ENCODE results near the gene COQ8A. TPM values are rescaled to one million over a fixed set of nuclear protein-coding genes. Genes with fewer than 3 reads are reported as not detected.

Gene COQ8A
- total and polyA plus RNA-seq, 7 experiments from 2014 or later: 34.1 to 83.4 (median 66.3) TPM

- no peaks in the 10 kb centered on the region for H3K36me3 ChIP-seq (ENCODE audit: control insufficient read depth in 2 of 3, insufficient read depth in 3 of 3, low read length in 3 of 3)
- Mint-ChIP-seq H3K27me3 (no peaks in the 10 kb centered on the region), H3K9me3 (no peaks in the 10 kb centered on the region), H3K4me1 (peaks cover 0 to 6% (median 0%) of the 10 kb centered on the region in 7 donors), H3K27ac (no peak overlapping the region), H3K36me3 (peaks cover 0 to 2% (median 0%) of the 10 kb centered on the region in 5 donors), H3K4me3 (no peak overlapping the region)
- no peaks in the 10 kb centered on the region for H3K27me3 ChIP-seq (ENCODE audit: control insufficient read depth in 2 of 2, insufficient read depth in 2 of 2, low read length in 2 of 2)
- no peak overlapping the region for H3K4me3 ChIP-seq (ENCODE audit: low read length)
- ChIA-PET CTCF (interaction anchor here (0.6 kb wide), 1 partner anchor 470 kb away, joined by 5 read pairs; no protein-coding TSS in a partner anchor), POLR2A (no interaction called here)
- no peak overlapping the region for H3K27ac ChIP-seq (ENCODE audit: low read depth, low read length)
- ATAC-seq (no peak), DNase-seq (no peak)
- intact Hi-C loops (cut with micrococcal nuclease): no loop called here
- no peaks in the 10 kb centered on the region for H3K4me1 ChIP-seq (ENCODE audit: control insufficient read depth in 2 of 2, insufficient read depth in 2 of 2, low read length in 2 of 2)
- H3K9me3 ChIP-seq (ENCODE audit: control insufficient read depth in 2 of 3, low read length in 3 of 3): no peaks in the 10 kb centered on the region
Observed at GRCh38 chr1:226894826-226895225, 45.3 kb upstream of the COQ8A start.

DNA sequence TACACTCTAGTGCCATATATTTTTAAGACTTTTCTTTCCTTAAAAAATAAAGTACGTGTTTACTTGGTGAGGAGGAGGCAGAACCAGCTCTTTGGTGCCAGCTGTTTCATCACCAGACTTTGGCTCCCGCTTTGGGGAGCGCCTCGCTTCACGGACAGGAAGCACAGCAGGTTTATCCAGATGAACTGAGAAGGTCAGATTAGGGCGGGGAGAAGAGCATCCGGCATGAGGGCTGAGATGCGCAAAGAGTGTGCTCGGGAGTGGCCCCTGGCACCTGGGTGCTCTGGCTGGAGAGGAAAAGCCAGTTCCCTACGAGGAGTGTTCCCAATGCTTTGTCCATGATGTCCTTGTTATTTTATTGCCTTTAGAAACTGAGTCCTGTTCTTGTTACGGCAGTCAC, 44.5 kb upstream of the COQ8A start:
- CTCF ChIA-PET: no interaction called here
- H3K4me3 ChIP-seq (ENCODE audit: low read length): no peak overlapping the region
- intact Hi-C loops (cut with micrococcal nuclease): no loop called here
- no peaks in the 10 kb centered on the region for H3K36me3 ChIP-seq (ENCODE audit: control insufficient read depth in 2 of 3, insufficient read depth in 3 of 3, low read length in 3 of 3)
- no peaks in the 10 kb centered on the region for H3K4me1 ChIP-seq (ENCODE audit: control insufficient read depth in 2 of 2, insufficient read depth in 2 of 2, low read length in 2 of 2)
- H3K27me3 ChIP-seq (ENCODE audit: control insufficient read depth in 2 of 2, insufficient read depth in 2 of 2, low read length in 2 of 2): no peaks in the 10 kb centered on the region
- Mint-ChIP-seq H3K27me3 (no peaks in the 10 kb centered on the region), H3K9me3 (no peaks in the 10 kb centered on the region), H3K4me3 (no peak overlapping the region), H3K27ac (no peak overlapping the region), H3K36me3 (peaks cover 0 to 5% (median 0%) of the 10 kb centered on the region in 5 donors), H3K4me1 (peaks cover 0 to 6% (median 0%) of the 10 kb centered on the region in 7 donors)
- no peak for ATAC-seq
- POLR2A ChIA-PET: no interaction called here
- no peaks in the 10 kb centered on the region for H3K9me3 ChIP-seq (ENCODE audit: control insufficient read depth in 2 of 3, low read length in 3 of 3)
- DNase-seq: no peak
- no peak overlapping the region for H3K27ac ChIP-seq (ENCODE audit: low read depth, low read length)

DNA sequence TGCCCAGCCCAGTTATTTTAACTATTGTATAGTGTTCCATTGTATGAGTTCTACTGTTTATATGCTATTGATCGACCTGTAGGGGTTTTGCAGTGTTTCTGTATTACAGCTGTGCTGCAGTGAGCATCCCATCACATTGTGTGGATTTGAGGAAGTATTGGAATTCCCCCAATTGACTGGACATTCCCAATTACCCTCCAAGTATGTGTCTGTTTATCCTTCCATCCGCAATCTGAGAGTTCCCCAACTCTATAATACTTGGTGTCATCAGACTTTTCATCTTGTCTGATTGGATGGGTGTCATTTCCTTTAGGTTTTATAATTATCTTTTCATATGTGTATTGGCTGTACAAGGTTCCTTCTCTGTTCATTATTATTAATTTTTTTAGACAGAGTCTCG, 41.8 kb upstream of the COQ8A start:
- H3K36me3 Mint-ChIP-seq: peaks cover 0 to 5% (median 0%) of the 10 kb centered on the region in 5 donors
- H3K27ac Mint-ChIP-seq: no peak overlapping the region
- no peaks in the 10 kb centered on the region for H3K9me3 ChIP-seq (ENCODE audit: control insufficient read depth in 2 of 3, low read length in 3 of 3)
- H3K4me1 Mint-ChIP-seq: no peaks in the 10 kb centered on the region
- H3K27ac ChIP-seq (ENCODE audit: low read depth, low read length): no peak overlapping the region
- ATAC-seq (no peak), DNase-seq (no peak)
- ChIA-PET POLR2A (interaction anchor here (1.3 kb wide), 1 partner anchor 12 kb away, joined by 3 read pairs; no protein-coding TSS in a partner anchor), CTCF (no interaction called here)
- no peak overlapping the region for H3K4me3 ChIP-seq (ENCODE audit: low read length)
- H3K4me3 Mint-ChIP-seq: no peak overlapping the region
- H3K4me1 ChIP-seq (ENCODE audit: control insufficient read depth in 2 of 2, insufficient read depth in 2 of 2, low read length in 2 of 2): no peaks in the 10 kb centered on the region
- H3K36me3 ChIP-seq (ENCODE audit: control insufficient read depth in 2 of 3, insufficient read depth in 3 of 3, low read length in 3 of 3): no peaks in the 10 kb centered on the region
- H3K27me3 Mint-ChIP-seq: no peaks in the 10 kb centered on the region
- no peaks in the 10 kb centered on the region for H3K9me3 Mint-ChIP-seq
- H3K27me3 ChIP-seq (ENCODE audit: control insufficient read depth in 2 of 2, insufficient read depth in 2 of 2, low read length in 2 of 2): no peaks in the 10 kb centered on the region
- intact Hi-C loops (cut with micrococcal nuclease): no loop called here

DNA sequence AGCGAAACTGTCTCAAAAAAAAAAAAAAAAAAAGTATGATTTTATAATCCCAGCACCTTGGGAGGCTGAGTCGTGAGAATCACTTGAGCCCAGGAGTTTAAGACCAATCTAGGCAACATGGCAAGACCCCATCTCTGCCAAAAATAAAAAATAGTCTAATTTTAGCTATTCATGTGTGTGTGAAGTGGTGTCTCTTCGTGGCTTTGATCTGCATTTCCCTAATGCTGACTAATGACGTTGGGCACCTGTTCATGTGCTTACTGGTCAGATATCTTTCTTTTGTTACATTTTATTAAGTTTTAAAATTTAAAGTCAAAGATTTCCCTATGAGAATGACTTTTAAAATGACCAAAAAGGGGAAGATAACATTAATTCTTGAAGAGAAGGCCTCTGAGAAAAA, 38.7 kb upstream of the COQ8A start:
- H3K4me1 Mint-ChIP-seq: no peaks in the 10 kb centered on the region
- CTCF ChIA-PET: interaction anchor here (0.6 kb wide), 1 partner anchor 179 kb away, joined by 3 read pairs; no protein-coding TSS in a partner anchor
- no peak for ATAC-seq

DNA sequence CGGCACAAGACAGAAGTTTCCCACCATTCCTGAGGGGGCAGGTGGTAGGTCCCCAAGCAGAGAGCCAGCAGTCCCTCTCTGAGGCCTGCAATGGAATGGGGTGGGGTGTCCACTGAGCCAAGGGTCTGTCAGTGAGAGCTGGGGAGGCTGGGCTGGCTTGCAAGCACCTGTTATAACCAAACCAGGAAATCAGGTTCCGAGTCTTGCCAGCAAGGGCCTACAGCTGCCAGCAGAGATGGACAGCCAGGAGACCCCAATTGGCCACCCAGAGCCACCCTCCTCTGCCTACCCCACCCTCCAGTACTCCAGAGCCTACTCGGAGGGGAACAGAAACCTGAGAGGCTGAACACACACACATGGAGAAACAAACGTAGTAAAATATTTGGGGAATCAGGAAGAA, 37.5 kb upstream of the COQ8A start:
- POLR2A ChIA-PET: no interaction called here
- Histone ChIP-seq H3K27ac (ENCODE audit: low read depth, low read length) (no peak overlapping the region), H3K4me3 (ENCODE audit: low read length) (no peak overlapping the region), H3K27me3 (ENCODE audit: control insufficient read depth in 2 of 2, insufficient read depth in 2 of 2, low read length in 2 of 2) (no peaks in the 10 kb centered on the region), H3K9me3 (ENCODE audit: control insufficient read depth in 2 of 3, low read length in 3 of 3) (no peaks in the 10 kb centered on the region), H3K4me1 (ENCODE audit: control insufficient read depth in 2 of 2, insufficient read depth in 2 of 2, low read length in 2 of 2) (no peaks in the 10 kb centered on the region), H3K36me3 (ENCODE audit: control insufficient read depth in 2 of 3, insufficient read depth in 3 of 3, low read length in 3 of 3) (no peaks in the 10 kb centered on the region)
- intact Hi-C loops (cut with micrococcal nuclease): no loop called here
- H3K27ac Mint-ChIP-seq: no peak overlapping the region
- H3K4me1 Mint-ChIP-seq: no peaks in the 10 kb centered on the region
- no peaks in the 10 kb centered on the region for H3K9me3 Mint-ChIP-seq
- no peak overlapping the region for H3K4me3 Mint-ChIP-seq
- DNase-seq (no peak), ATAC-seq (no peak)
- peaks cover 0 to 5% (median 0%) of the 10 kb centered on the region in 5 donors for H3K36me3 Mint-ChIP-seq
- H3K27me3 Mint-ChIP-seq: peaks cover 0 to 3% (median 0%) of the 10 kb centered on the region in 5 donors
- CTCF ChIA-PET: no interaction called here

More for the DNA sequence above, 38.7 kb upstream of the COQ8A start:
- H3K4me1 ChIP-seq (ENCODE audit: control insufficient read depth in 2 of 2, insufficient read depth in 2 of 2, low read length in 2 of 2): no peaks in the 10 kb centered on the region
- H3K27me3 ChIP-seq (ENCODE audit: control insufficient read depth in 2 of 2, insufficient read depth in 2 of 2, low read length in 2 of 2): no peaks in the 10 kb centered on the region
- no peaks in the 10 kb centered on the region for H3K36me3 ChIP-seq (ENCODE audit: control insufficient read depth in 2 of 3, insufficient read depth in 3 of 3, low read length in 3 of 3)
- H3K27ac ChIP-seq (ENCODE audit: low read depth, low read length): no peak overlapping the region
- Mint-ChIP-seq H3K4me3 (no peak overlapping the region), H3K9me3 (no peaks in the 10 kb centered on the region), H3K27ac (no peak overlapping the region), H3K36me3 (peaks cover 0 to 5% (median 0%) of the 10 kb centered on the region in 5 donors), H3K27me3 (peaks cover 0 to 3% (median 0%) of the 10 kb centered on the region in 5 donors)
- intact Hi-C loops (cut with micrococcal nuclease): no loop called here
- POLR2A ChIA-PET: no interaction called here
- H3K4me3 ChIP-seq (ENCODE audit: low read length): no peak overlapping the region
- no peak for DNase-seq
- H3K9me3 ChIP-seq (ENCODE audit: control insufficient read depth in 2 of 3, low read length in 3 of 3): no peaks in the 10 kb centered on the region

DNA sequence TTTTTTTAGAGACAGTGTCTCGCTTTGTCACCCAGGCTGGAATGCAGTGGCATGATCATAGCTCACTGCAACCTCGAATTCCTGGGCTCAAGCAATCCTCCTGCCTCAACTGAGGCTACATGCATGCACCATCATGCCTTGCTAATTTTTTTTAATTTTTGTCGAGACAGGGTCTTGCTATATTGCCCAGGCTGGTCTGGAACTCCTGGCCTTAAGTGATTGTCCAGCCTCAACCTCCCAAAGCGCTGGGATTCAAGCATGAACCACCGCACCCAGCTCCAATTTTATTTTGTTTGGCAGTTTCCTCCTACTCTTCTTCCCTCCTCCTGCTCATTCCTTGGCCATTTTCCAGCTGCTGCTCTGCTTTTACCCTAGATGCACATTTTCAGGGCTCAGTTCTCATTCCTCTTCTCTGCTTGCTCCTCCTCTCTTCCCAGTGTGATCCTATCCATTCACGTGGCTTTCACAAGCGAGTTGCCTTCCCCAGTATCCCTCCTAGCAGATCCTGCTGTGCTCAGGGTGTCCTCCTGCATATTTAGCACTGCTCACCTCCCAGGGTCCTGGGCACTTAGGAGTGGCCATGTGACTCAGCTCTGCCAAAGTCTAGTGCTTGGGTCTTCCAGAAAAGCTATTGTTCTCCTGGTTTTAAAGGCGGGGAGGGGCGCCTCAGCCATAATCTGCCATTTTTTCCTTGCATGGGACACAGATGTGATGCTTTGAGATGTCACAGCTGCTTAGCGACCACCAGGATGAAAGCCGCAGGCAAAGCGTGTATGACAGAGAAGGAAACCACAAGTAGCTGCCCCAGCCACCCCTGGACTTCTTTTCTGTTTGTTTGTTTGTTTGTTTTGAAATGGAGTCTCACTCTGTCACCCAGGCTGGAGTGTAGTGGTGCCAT, 36.0 kb upstream of the COQ8A start:
- peaks cover 0 to 5% (median 0%) of the 10 kb centered on the region in 5 donors for H3K36me3 Mint-ChIP-seq
- H3K9me3 Mint-ChIP-seq: no peaks in the 10 kb centered on the region
- H3K4me3 Mint-ChIP-seq: no peak overlapping the region
- H3K4me1 Mint-ChIP-seq: no peaks in the 10 kb centered on the region
- ChIA-PET POLR2A (no interaction called here), CTCF (no interaction called here)
- no peak overlapping the region for H3K27ac ChIP-seq (ENCODE audit: low read depth, low read length)
- H3K36me3 ChIP-seq (ENCODE audit: control insufficient read depth in 2 of 3, insufficient read depth in 3 of 3, low read length in 3 of 3): no peaks in the 10 kb centered on the region
- peaks cover 0 to 3% (median 0%) of the 10 kb centered on the region in 5 donors for H3K27me3 Mint-ChIP-seq
- no peaks in the 10 kb centered on the region for H3K27me3 ChIP-seq (ENCODE audit: control insufficient read depth in 2 of 2, insufficient read depth in 2 of 2, low read length in 2 of 2)
- no peak overlapping the region for H3K4me3 ChIP-seq (ENCODE audit: low read length)
- ATAC-seq (no peak), DNase-seq (no peak)
- H3K9me3 ChIP-seq (ENCODE audit: control insufficient read depth in 2 of 3, low read length in 3 of 3): no peaks in the 10 kb centered on the region
- H3K27ac Mint-ChIP-seq: no peak overlapping the region
- intact Hi-C loops (cut with micrococcal nuclease): no loop called here
- H3K4me1 ChIP-seq (ENCODE audit: control insufficient read depth in 2 of 2, insufficient read depth in 2 of 2, low read length in 2 of 2): no peaks in the 10 kb centered on the region
